ENCODE data around the gene MAP1LC3B2. TPM values are rescaled to one million over a fixed set of nuclear protein-coding genes. Genes with fewer than 3 reads are reported as not detected.

The MAP1LC3B2 gene
- total and polyA plus RNA-seq, 2 donors, result 3.0 TPM; not detected in 1

DNA sequence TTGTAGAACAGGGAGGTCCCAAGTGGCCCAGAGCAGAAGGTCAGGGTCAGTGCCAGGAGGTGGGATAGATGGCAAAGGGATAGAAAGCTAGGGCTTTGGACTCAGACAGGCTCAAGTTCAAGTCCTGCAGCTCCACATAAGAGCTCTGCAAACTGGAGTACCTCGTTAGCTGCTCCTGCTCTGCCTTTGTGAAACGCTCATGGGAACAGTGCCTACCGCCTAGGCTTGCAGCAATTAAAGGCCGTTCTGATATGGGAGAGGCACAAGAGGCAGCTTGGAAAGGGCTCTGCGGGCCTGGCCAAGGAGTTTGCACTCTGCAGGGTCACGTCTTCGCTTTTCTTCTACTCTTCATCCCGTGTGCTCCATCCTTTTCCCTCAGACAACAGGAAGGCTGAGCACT is 54.1 kb downstream of the MAP1LC3B2 start:
- 83% methylated on average over 8 of the region's 8 CpGs for WGBS
- no peak overlapping the region for H3K4me3 ChIP-seq (ENCODE audit: low read depth, low read length)
- no peak for DNase-seq (ENCODE audit: extremely low spot score)

DNA sequence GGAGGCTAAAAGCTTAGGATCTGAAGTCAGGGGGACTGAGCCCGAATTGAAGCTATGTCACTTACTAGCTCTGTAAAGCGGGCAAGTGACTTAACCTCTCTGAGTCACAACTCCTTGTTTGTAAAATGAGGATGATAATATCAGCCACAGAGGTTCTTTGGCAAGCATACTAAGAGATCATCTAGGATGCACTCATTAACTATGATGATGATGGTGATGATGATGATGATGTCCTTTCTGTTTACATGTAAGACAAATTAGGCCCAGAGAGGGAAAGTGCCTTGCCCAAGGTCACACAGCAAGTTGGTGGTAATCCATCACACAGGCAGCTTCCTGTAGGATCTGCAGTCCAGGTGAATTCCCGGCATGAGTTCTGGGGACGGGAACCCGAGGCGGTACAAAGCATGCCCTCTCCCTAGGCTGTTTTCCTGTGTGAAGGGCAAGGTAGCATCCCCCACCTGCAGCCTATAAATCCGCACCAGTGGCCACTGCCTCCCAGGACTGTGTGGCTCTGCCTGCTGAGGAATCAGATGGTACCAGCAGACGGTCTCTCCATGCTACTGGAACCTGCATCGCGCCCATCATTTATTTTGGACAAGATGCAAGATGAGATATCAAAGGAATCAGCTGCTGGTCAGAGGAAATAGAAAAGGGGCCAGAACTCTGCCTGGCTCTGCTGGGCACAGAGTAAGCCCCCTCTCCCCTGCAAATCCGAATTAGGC is 55.2 kb downstream of the MAP1LC3B2 start:
- no peaks in the 10 kb centered on the region for H3K36me3 ChIP-seq (ENCODE audit: insufficient read depth)
- no peak for DNase-seq (ENCODE audit: extremely low spot score)
- whole genome bisulfite sequencing, result 84% methylated on average over 11 of the region's 11 CpGs

More for the DNA sequence above, 54.1 kb downstream of the MAP1LC3B2 start:
- H3K27ac ChIP-seq (ENCODE audit: low read depth), result no peak overlapping the region
- no peaks in the 10 kb centered on the region for H3K4me1 ChIP-seq (ENCODE audit: insufficient read depth)
- no peaks in the 10 kb centered on the region for H3K36me3 ChIP-seq (ENCODE audit: insufficient read depth)

GRCh38 chr12:116615141-116615861 is 56.1 kb downstream of the MAP1LC3B2 start:
- H3K36me3 ChIP-seq (ENCODE audit: insufficient read depth), result no peaks in the 10 kb centered on the region
- H3K4me1 ChIP-seq (ENCODE audit: insufficient read depth), result no peaks in the 10 kb centered on the region
- H3K27ac ChIP-seq (ENCODE audit: low read depth), result no peak overlapping the region
- H3K4me3 ChIP-seq (ENCODE audit: low read depth, low read length), result no peak overlapping the region
- WGBS, result 72% methylated on average over 13 of the region's 13 CpGs
- no peak for DNase-seq (ENCODE audit: extremely low spot score)

More for the DNA sequence above, 55.2 kb downstream of the MAP1LC3B2 start:
- no peaks in the 10 kb centered on the region for H3K4me1 ChIP-seq (ENCODE audit: insufficient read depth)
- H3K4me3 ChIP-seq (ENCODE audit: low read depth, low read length), result no peak overlapping the region
- no peak overlapping the region for H3K27ac ChIP-seq (ENCODE audit: low read depth)

DNA sequence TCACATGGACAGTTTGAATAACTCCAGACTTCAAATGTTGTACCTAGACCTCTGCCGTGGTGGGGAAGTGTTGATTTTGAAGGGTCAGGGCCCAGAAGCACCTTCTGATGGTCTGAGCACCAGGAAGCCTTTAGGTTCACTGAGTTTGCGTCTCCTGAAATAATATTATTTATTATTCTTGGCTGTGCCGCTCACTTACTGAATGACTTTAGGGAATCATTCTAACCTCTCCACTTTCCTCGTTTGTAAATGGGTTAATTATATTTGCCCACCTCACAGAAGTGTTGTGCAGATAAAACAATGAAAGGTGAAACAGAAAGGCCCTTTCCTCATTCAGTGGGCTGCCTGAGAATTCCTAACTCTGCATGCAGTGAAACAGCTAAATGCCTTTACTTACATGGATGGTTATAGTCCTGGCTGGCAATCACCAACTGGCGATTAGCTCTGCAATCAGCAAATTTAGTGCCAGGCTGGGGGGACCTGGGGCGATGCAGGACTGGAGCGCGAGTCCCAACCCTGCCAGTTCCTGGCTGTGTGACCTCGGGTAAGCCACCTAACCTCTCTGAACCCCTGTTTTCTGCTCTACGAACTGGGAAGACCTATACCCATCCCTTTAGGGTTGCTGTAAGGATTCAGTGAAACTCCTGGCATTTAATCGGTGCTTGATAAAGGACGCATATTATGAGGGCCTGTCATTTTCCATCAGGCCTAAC is 57.5 kb downstream of the MAP1LC3B2 start:
- DNase-seq (ENCODE audit: extremely low spot score), result no peak

DNA sequence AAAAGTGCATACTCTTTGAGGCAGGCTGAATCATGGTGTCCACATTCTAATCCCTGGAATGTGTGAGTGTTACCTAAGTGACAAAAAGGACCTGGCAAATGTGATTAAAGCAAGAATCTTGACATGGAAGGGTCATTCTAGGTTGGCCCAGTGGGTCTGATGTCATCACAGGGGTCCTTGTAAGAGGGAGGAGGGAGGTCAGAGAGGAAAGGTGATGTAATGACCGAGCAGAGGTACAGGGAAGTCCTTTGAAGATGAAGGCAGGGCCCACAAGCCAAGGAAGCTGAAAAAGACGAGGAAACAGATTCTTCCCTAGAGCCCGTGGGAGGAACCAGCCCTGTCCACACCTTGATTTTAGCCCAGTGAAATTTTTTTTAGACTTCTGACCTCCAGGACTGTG is 60.1 kb downstream of the MAP1LC3B2 start:
- DNase-seq (ENCODE audit: extremely low spot score), result no peak
- no peak overlapping the region for H3K4me3 ChIP-seq (ENCODE audit: low read depth, low read length)
- WGBS, result 83% methylated on average over 3 of the region's 3 CpGs

More for the DNA sequence above, 57.5 kb downstream of the MAP1LC3B2 start:
- no peaks in the 10 kb centered on the region for H3K4me1 ChIP-seq (ENCODE audit: insufficient read depth)
- WGBS, result 91% methylated on average over 12 of the region's 12 CpGs
- no peak overlapping the region for H3K4me3 ChIP-seq (ENCODE audit: low read depth, low read length)
- H3K36me3 ChIP-seq (ENCODE audit: insufficient read depth), result no peaks in the 10 kb centered on the region
- H3K27ac ChIP-seq (ENCODE audit: low read depth), result no peak overlapping the region

GRCh38 chr12:116620124-116620491 is 60.9 kb downstream of the MAP1LC3B2 start:
- H3K27ac ChIP-seq (ENCODE audit: low read depth), result no peak overlapping the region
- no peaks in the 10 kb centered on the region for H3K36me3 ChIP-seq (ENCODE audit: insufficient read depth)
- H3K4me3 ChIP-seq (ENCODE audit: low read depth, low read length), result no peak overlapping the region
- H3K4me1 ChIP-seq (ENCODE audit: insufficient read depth), result no peaks in the 10 kb centered on the region
- 70% methylated on average over 3 of the region's 3 CpGs for WGBS
- no peak for DNase-seq (ENCODE audit: extremely low spot score)

More for the DNA sequence above, 60.1 kb downstream of the MAP1LC3B2 start:
- Histone ChIP-seq H3K27ac (ENCODE audit: low read depth) (no peak overlapping the region), H3K4me1 (ENCODE audit: insufficient read depth) (no peaks in the 10 kb centered on the region), H3K36me3 (ENCODE audit: insufficient read depth) (no peaks in the 10 kb centered on the region)

DNA sequence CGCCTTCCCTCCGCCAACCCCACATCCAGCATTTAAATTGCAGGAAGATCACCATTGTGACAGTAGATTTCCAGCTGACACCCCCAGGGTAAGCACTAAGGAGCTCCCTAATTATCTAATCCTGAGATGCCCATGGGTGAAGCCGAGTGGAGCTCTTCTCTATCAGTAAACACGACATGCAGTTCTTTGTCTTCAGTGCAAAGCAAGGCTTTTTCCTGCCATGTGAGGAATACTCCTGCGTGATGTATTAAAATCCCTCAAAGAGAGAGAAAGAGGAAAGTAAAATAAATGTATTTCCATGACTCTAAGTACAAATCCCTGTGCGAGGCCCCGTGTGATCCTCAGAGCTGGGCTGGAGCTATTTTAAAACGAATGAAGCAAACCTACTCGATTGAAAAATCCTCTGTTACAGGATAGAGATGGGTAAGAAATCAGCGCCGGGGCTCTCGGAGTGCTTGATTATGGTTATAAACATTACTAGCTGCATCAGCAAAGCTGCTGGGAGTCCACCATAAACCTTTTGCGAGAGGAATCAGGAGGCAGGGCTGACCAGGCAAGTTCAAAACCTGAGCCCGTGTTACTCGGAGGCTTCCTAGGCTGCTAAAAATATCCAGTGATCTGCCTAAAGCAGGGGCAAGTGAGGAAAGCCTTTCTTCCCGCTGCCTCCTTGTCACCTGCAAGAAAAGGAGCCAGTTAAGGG is 61.5 kb downstream of the MAP1LC3B2 start:
- no peak for DNase-seq (ENCODE audit: extremely low spot score)
- 39% methylated on average over 16 of the region's 16 CpGs for WGBS
- H3K4me3 ChIP-seq (ENCODE audit: low read depth, low read length), result no peak overlapping the region

DNA sequence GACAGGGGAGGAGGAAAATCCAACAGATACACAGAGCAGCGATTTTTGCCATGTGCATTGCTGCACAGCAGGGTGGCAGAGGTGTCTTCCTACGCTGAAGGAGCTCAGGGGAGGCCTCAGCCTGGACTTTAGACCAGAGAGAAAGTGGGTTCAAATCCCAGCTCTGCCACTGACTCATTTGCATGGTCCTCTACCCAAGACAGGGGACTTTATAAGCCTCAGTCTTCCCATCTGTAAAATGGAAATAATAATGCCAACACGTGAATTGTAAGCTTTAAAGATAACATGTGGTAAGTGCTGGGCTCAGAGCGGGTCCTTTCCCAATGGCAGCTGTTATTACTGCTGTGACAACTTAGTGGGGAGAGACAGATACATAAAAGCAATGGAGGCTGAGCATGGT is 62.0 kb downstream of the MAP1LC3B2 start:
- Histone ChIP-seq H3K36me3 (ENCODE audit: insufficient read depth) (no peaks in the 10 kb centered on the region), H3K4me3 (ENCODE audit: low read depth, low read length) (no peak overlapping the region), H3K27ac (ENCODE audit: low read depth) (no peak overlapping the region), H3K4me1 (ENCODE audit: insufficient read depth) (no peaks in the 10 kb centered on the region)
- 84% methylated on average over 4 of the region's 4 CpGs for WGBS
- no peak for DNase-seq (ENCODE audit: extremely low spot score)

More for the DNA sequence above, 61.5 kb downstream of the MAP1LC3B2 start:
- Histone ChIP-seq H3K4me1 (ENCODE audit: insufficient read depth) (no peaks in the 10 kb centered on the region), H3K27ac (ENCODE audit: low read depth) (no peak overlapping the region), H3K36me3 (ENCODE audit: insufficient read depth) (no peaks in the 10 kb centered on the region)

DNA sequence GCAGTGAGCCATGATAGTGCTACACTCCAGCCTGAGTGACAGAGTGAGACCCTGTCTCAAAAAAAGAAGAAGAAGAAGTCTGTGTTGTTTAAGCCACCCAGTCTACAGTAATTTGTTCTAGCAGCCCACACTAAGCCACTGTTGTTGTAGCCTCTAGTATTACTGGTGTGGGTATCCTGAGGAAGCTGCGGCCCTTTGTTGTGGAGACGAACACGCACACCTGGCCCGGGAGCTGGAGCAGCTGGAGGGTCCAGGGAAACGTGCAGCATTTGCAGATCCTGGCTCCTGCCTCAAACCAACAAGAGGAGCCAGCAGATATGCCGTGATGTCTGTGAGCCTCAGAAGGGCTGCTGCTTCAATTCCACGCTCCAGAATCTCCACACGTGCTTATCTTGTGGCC is 65.3 kb downstream of the MAP1LC3B2 start:
- 71% methylated on average over 8 of the region's 8 CpGs for whole genome bisulfite sequencing
- Histone ChIP-seq H3K36me3 (ENCODE audit: insufficient read depth) (no peaks in the 10 kb centered on the region), H3K4me1 (ENCODE audit: insufficient read depth) (no peaks in the 10 kb centered on the region), H3K4me3 (ENCODE audit: low read depth, low read length) (no peak overlapping the region), H3K27ac (ENCODE audit: low read depth) (no peak overlapping the region)
- no peak for DNase-seq (ENCODE audit: extremely low spot score)

GRCh38 chr12:116626153-116626552 is 67.0 kb downstream of the MAP1LC3B2 start:
- Histone ChIP-seq H3K4me1 (ENCODE audit: insufficient read depth) (no peaks in the 10 kb centered on the region), H3K27ac (ENCODE audit: low read depth) (no peak overlapping the region), H3K4me3 (ENCODE audit: low read depth, low read length) (no peak overlapping the region), H3K36me3 (ENCODE audit: insufficient read depth) (no peaks in the 10 kb centered on the region)
- DNase-seq (ENCODE audit: extremely low spot score), result no peak
- WGBS, result 89% methylated on average over 5 of the region's 5 CpGs

Other genes with a start within 250 kb of the MAP1LC3B2 start
- gene SPRING1, start 178.7 kb downstream of the MAP1LC3B2 start, total RNA-seq, result 12.6 TPM
- gene SPRING1, start 178.7 kb downstream of the MAP1LC3B2 start, polyA plus RNA-seq, result 10.7 TPM
- 1.1 TPM for gene RNFT2, start 178.9 kb downstream of the MAP1LC3B2 start, total RNA-seq
- gene RNFT2, start 178.9 kb downstream of the MAP1LC3B2 start, polyA plus RNA-seq, result 0.35 TPM

All from urinary bladder (tissue), 4 donors.